Activated naive CD8-positive, alpha-beta T cell treated with anti-CD3 and anti-CD28 coated beads, Interleukin-2, amount 50 U/mL, for 16 hours (primary cell): Measurements from ENCODE around the gene FAM120A.
A peak's percentile ranks its signal among the peaks of the same experiment; 100 is the strongest.

Experiments used
- DNase-seq: peaks from one replicate; pipeline ENCODE4 v3.0.0-alpha.2; 2020; ENCODE audit warnings: low read depth, low spot score

The FAM120A gene

DNA sequence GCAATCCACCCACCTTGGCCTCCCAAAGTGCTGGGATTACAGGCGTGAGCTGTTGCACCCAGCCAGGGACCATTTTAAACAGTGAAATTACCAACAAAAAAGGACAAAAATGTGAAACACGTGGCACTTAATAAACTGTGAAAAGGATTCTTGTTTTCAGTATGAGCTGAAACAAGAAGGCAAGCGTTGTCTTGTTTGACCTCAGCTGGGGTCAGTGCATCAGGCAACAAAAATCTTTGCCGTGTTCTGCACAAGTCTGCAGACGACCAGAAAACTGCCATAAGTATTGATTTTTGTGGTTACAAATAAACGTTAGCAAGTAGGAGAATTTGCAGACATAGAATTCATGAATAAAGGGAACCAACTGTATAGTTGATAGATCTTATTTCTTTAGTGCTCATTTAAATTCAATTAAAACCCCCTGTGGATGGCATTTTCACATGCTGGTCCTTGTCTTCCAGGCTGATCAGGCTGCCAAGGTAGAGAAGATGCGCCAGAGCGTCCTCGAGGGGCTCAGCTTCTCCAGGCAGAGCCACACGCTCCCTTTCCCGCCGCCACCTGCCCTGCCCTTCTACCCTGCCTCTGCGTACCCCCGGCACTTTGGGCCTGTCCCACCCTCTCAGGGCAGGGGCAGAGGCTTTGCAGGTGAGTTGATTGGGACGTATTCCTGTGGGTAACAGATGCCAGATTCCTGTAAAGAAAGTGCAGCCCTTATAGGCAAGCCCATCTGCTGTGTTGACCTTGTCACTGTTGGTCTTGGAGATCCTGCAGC lies 106.1 kb downstream of the FAM120A start:
- no peak for DNase-seq

DNA sequence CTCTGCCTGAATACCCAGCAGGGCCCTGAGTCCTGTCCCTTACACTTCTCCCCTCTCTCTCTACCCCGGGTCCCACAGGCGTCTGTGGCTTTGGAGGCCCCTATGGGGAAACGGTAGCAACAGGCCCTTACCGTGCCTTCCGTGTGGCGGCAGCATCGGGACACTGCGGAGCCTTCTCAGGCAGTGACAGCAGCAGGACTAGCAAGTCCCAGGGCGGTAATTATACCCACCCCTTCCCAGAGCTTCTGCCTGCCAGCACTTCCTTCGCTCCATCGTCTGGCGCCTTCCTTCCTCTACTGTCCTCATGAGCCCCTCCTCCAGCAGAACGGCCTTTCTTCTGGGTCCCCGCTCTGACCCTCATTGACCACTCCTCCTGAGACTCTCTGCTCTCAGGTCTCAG lies 107.0 kb downstream of the FAM120A start:
- DNase-seq, result no peak

DNA sequence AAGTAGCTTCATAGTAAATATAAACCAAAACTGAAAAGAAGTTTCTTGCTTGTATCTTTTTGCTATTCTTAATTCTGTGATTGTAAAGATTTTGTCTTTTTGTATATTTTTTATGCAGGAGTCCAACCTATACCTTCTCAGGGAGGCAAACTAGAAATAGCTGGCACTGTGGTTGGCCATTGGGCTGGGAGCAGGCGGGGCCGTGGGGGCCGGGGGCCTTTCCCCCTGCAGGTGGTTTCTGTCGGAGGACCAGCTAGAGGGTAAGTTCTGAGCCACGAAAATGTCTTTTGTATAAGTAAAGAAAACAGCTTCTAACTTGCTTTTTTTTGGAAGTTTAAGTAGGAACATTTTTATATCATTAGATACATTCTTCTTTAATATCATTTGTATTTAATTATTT lies 109.5 kb downstream of the FAM120A start:
- no peak for DNase-seq

DNA sequence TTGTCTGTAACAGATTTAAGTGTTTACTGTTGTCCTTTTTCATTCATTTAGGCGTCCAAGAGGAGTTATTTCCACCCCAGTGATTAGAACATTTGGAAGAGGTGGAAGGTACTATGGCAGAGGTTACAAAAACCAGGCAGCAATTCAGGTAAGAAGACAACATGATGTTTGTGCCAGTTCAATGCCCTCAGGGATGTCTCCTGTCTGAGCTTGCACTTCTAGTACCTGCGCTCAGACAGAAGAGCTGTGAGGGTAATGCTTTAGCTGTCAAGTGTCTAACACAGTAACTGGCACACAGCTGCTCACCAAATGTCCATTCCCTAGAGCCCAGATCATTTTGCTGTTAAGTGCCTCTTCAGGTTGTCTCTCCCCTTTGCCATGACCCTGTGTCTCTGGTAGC lies 110.7 kb downstream of the FAM120A start:
- no peak for DNase-seq

DNA sequence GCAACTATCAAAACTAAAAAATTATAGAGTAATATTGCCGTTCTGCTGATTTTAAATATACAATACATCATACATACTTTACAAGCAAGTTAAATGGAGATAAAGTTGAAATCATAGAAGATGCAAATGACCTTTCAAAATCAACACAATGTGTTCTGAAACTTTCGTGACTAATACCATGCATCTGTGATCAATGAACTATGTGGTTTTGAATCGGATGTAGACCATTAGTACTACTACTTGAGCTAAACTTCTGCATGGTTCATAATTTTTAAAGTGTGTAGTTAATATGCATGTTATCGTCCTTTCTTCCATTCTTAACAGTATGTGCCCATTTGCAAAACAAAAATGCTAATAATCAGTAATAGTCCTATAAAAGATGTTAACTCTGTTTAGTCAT lies 113.6 kb downstream of the FAM120A start:
- DNase-seq, result no peak

DNA sequence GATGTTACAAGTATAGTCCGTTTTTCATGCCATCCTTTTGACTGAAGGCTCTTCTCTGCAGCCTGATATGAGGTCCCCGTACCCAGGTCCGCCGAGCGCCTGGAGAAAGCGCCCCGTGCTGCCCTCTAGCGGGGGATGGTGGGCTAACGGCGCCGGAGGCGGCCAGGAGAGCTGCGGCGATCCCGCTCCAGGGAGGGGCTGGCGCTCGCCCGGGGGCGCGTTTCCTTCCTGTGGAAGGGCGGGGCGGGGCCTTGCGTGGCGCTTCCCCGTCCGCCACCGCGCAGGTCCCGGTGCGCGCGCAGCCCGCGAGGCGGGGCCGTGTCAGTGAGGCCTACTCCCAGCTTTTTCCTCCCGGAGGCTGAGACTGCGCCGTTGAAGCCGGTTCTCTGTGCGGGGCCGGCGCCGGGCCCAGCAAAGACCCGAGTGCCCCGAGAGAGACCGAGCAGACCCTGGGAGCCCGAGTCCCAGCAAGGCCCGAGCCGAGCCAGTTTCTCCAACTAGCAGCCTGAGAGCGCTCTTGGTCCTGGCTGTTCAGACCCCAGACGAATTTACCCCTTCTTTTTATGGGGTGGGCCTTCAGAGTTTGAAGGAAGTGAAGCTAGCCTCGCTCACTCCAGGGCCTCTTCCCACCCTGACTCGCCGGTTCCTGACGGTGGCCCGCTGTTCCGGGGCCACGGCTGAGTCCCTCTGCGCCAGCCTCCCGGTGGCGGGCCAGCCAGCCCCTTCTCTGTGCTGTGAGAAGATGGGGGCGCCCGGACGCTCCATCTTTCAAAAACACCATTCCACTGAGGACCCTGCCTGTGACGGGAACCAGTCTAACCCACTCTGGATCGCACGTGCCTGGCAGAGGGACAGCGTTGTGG lies 115.2 kb downstream of the FAM120A start:
- peak; percentile 98 for DNase-seq

DNA sequence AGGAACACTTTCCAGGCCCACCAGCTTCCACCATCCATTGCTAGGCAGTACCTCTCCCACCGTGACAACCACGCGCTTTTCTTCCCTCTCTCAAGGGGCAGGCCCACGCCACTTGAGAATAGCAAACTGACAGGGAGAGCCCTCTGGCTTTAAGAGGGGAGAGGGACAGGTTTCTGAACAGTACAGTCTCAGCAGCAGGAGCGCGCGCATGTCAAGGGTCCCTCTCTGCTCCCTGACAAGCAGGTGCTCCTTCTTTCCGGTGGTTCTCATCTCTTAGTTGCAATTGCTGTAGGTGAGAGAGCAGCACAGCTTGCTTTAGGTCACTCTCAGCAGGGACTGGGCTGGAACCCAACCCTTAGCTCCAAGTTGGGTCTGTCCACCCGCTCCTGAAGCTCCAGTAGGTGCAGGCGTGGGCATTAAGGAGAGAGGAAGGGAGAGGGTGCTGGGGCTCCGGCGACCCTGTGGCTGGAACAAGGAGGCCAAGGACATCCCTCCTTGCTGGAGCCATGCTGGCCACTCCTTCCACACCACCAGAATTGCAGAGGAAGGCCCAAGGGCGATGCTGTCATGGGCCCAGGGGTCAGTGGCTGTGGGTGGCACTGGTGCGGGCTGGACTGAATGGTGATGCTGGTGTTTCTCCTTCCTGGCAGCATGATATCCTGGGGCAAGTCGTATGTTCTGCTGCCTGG lies 115.9 kb downstream of the FAM120A start:
- DNase-seq, result no peak

DNA sequence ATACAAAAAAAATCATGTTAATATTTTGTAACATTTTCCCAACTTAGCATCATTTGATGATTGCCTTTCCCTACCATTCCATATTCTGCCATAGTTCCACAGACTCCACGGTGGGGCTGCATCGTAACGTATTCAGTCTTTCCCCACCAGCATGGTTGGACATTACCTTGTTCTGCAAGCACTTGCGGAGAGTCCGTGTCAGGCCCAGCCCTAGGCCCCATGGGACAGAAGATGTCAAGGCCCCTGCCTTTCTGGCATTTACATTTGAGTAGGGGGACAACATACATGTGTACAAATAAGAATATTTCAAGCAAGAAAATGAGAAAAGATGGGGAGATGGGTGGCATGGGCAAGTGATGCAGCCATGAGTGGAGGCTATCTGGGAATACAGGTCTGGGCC lies 116.7 kb downstream of the FAM120A start:
- no peak for DNase-seq

DNA sequence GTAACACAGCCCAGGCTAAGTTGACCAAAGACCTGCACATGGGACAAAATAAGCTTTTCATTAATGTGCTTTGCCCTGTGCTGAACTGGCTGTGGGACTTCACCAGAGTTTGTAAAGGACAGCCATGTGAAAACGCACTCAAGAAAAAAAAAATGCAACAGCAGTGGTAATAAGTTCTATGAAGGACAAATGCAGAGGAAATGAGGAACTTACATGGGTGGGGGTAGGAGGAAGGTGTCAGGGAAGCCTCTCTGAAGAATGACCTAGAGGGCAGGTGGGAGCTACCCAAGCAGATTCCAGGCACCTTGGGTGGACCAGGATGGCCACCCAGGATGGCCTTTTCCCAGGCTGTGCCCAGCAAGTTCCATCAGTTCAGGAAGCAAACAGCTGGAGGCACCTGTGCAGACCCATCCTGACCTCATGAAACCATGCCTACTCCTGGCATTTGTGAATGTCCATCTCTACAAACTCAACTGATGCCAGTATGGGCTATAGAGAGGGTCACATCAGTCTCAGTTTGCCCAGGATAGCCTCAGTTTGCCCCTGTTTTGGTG lies 118.2 kb downstream of the FAM120A start:
- DNase-seq, result no peak

DNA sequence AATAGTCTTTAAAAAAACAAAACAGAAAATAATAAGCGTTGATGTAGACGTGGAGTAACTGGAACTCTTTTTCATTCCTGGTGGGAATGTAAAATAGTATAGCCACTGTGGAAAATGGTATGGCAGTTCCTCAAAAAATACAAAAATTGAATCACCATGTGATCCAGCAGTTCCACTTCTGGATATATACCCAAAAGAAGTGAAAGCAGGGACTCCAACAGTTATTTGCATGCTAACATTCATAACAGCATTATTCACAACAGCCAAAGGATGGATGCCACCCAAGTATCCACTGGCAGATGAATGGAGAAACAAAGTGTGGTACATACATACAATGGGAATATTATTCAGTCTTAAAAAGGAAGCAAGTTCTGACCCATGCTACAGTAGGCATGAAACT lies 120.7 kb downstream of the FAM120A start:
- no peak for DNase-seq

DNA sequence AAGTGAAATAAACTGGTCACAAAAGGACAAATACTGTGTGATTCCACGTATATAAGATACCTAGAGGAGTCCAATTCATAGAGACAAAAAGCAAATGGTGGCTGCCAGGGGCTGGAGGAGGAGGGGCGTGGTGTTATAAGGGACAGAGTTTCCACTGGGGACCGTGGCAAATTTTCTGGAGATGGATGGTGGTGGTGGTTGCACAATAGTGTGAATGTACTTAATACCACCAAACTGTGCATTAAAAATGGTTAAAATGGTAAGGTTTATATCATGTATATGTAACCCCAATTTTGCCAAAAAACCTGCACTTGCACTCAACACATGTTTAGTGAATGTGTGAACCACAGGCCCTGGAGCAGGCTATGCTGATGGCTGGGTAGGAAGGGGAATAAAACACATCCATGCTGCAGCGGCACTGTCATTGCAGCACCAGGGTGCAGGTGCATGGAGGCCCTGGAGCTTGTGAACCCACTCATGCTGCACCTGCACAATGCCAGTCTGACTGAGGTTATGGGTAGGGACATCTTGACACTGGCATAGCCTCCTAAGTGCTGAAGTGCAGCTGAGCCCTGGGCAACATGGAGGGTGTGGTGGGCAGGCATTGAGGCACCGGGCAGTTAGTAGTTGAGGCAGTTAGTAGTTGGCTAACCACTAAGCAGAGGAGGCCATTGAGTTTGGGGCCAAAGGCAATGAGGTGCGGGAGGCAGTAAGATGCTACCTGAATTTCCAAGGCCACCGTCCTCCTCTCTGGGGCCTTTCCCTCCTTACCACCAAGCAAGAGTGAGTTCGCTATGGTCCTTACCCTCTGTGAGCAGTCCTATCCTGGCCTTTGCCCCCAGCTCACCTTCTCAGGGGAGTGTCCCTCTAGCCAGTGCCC lies 121.4 kb downstream of the FAM120A start:
- no peak for DNase-seq

DNA sequence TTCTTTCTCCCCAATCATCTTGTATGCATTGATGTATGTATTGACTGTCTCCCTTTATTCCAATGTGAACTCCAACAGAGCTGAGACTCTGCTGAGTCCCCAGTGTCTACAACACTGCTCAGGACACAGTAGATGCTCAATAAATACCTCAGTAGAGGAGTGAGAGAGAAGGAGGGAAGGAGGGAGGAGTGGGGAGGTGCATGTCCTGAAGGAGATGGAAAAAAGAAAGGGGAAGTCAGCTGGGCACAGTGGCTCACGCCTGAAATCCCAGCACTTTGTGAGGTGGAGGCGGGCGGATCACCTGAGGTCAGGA lies 122.0 kb downstream of the FAM120A start:
- no peak for DNase-seq

DNA sequence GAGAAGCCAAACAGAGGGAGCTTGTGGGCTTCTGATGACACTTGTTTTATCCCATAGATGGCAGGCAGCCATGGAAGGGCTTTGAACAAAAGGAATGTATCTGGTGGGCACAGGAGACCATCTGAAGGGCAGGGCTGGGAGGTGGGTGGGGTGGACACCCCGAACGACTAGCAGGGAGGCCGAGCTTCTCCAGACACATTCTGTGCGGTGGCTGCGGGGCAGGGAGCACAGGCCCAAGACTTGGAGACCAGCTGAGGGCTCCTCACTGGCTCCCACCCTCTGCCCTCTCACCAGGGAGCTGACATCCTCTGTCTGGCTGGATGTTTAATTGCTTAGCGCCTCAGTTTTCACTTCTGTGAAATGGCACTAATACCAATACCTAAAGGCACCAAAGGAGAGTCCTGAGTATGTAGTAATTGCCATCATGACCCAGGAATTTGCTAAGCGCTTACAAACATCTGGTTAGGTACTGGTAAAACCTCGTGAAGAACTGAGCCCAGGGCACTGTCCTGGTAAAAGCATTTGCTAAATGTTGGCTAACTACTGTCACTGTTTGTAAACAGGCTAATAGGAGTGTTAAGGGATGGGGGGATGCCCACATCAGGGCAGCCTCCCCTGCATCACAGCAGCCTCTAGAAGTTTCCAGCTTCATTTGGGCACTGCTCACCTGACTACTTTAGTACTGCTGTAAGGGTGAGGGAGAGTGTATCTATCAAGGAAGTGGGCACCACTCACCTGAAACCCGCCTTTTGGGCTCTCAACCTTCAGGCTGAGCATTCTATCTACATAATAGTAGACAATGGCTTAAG lies 122.8 kb downstream of the FAM120A start:
- DNase-seq, result no peak

DNA sequence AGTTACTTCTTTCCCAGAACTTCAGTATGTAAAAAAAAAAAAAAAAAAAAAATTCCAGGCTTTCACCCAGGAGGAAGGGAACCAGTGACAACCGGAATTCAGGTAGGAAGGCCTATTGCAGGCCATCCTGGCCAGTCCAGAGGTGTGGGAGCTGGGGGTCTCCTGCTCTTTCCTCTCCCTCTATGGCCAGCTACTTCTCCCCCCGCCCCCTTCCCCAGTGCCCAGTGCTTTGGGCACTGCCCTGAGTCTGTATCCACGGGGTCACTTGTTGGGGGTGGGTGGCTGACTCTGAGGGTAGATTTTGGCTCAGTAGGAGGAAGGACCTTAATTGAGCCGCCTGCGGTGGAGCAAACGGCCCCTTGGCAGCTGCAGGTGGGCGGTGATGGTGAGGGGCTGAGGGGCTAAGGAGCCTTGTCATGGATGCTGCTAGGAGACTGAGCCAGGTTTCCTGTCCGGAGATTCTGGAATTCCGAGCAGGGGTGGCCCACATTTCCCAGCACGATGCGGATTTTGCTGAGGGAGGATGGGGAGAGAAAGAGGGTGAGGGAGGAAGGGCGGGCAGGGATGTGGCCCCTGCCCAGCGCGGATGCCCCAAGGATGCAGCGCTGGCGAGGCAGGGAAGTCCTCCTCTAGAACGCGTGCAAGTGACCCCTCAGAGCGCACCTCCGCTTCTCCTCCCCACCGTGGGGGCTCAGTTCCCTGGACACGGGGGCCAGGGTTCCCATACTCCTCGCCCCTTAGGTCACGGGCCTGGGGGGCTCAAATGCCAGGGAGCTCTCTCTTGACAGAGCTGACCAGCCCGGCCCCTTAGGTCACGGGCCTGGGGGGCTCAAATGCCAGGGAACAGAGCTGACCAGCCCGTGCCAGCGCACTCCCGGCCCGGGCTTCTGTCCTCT lies 123.7 kb downstream of the FAM120A start:
- no peak for DNase-seq

DNA sequence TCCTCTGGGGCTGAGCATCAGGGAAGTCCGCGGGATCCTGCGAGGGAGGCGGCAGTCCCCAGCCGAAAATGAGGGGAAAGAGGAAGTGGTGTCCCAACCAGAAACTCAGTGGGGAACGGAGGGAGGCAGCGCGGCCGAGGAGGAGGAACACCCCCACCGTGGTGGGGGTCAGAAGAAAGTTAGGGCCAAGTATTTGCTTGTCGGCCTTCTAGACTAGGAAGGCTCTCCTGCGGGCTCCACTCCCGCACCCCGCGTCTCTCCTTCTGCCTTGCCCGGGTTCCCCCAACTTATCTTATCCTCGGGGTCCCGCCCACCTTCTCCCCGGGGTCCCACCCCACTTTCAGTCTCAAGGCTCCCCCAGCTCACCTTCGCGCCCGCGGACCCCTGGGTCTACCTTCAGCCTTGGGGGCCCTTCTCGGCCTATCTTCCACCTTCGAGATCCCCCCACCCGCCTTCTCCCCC lies 124.3 kb downstream of the FAM120A start:
- DNase-seq, result no peak

DNA sequence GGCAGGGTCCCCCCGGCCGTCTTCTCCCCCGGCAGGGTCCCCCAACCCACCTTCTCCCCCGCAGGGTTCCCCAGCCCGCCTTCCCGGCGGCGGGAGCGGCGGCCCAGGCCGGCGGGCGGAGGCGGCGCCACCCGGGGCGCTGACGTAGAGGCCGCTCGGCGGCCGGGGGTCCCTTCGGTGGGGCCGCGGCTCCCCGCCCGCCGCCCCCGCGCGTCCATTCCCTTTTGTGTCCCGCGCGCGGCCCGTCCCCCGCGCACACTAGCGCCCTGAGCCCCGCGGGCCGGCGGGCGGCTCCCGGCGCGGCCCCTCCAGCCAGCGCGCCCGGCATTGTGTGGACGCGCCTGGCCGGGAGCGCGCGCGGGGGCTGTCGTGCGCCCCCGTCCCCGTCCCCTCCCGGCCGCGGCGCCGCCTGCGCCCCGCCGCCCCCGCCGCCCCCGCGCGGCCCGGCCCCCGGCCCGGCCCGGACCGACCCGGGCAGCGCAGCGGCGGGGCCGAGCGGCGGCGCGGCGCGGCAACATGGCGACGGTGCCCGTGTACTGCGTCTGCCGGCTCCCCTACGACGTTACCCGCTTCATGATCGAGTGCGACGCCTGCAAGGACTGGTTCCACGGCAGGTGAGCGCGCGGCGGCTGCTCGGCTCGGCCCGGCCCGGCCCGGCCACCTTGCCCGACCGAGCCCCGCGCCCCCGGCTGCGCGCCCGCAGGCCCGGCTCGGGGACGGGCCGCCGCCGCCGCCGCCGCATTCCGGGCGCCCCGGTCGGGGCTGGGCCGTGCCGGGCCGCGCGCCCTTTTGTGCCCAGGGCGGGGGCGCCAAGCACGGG lies 125.0 kb downstream of the FAM120A start, which contains the start of gene PHF2:
PHF2 (plus strand) TSS at position 327 of the 820 bp plus-strand sequence; CDS start at position 517, 190 bp downstream.
- no peak for DNase-seq

DNA sequence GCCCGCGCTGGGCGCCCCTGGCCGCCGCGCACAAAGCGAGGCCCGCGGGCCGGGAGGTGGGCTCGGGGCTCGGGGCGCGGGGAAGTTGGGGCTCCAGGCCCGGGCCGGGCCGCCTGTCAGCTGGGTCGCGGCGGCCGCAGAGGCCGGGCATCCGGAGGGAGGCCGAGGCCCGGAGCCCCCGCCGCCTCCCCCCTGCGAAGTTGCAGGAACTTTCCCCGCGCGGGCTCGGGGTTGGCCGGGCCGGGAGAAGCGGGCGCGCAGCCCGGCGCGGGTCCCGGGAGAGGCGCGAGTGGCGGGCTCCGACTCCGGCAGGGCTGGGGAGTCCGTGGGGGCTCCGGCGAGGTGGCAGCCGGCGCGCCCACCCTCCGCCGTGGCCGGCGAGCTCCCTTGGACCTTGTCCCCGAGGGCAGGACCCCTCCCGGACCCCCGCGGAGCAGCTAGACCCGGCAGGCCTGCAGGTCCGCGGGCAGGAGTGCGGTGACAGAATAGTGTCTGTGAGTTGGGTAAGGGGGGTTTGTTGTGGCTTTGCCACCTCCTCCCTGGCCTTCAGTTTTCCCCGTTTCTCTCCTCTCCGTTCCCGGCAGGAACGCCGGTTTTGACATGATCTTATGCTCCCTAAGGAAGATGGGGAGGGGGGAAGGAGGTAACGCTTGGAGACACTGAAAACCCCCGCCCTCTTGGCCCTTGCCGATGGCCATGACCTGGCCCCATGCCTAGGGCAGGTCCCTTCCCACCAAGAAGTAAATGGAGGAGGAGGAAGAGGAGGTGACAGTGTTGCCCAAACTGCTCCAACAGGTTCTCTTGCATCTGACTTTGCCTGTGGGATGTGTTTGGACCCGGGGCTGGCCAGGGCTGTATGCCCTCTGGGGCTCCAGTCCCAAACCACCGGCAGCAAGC lies 125.8 kb downstream of the FAM120A start:
- no peak for DNase-seq
